Muscle layer of duodenum (tissue), 2 donors: Measurements from ENCODE around the gene FBRS.
A peak's percentile ranks its signal among the peaks of the same experiment; 100 is the strongest.
"Not testable (repeated sequence)": the region's sequence is repeated elsewhere in the genome, so short reads cannot be mapped to it uniquely, and the experiment has no call there.

ENCODE experiments used
- H3K27ac ChIP-seq: one replicate; pipeline ENCODE4 v1.7.0; 2013; ENCODE audit warnings: mild to moderate bottlenecking, low read length
- H3K27me3 ChIP-seq: one replicate; pipeline ENCODE4 v1.7.0; 2013; ENCODE audit warnings: low read depth, mild to moderate bottlenecking, control low read depth, low read length
- H3K36me3 ChIP-seq, 2 donors: one replicate each; pipeline ENCODE4 v1.7.0; 2013; ENCODE audit warnings: low read length in 2 of 2, control low read depth in 1 of 2, mild to moderate bottlenecking in 1 of 2; ENCODE audit not compliant: insufficient read depth in 2 of 2, control insufficient read depth in 1 of 2
- H3K4me1 ChIP-seq, 2 donors: one replicate each; pipeline ENCODE4 v1.7.0; 2013; ENCODE audit warnings: low read length in 2 of 2, mild to moderate bottlenecking in 2 of 2, control low read depth in 1 of 2, moderate library complexity in 1 of 2; ENCODE audit not compliant: insufficient read depth in 2 of 2, control insufficient read depth in 1 of 2
- H3K4me3 ChIP-seq, 2 donors: one replicate each; pipeline ENCODE4 v1.7.0; 2013; ENCODE audit warnings: low read length in 2 of 2, low read depth in 1 of 2, mild to moderate bottlenecking in 1 of 2
- H3K9me3 ChIP-seq, 2 donors: one replicate each; pipeline ENCODE4 v1.7.0; 2013; ENCODE audit warnings: low read length in 2 of 2, control low read depth in 1 of 2, mild to moderate bottlenecking in 1 of 2; ENCODE audit not compliant: control insufficient read depth in 1 of 2
- donor health status: healthy.

FBRS gene

GRCh38 chr16:30623536-30624283 is 34.5 kb upstream of the FBRS start:
- Histone ChIP-seq H3K27me3 (no peaks in the 10 kb centered on the region), H3K9me3 (no peaks in the 10 kb centered on the region), H3K4me1 (no peaks in the 10 kb centered on the region), H3K4me3 (no peak overlapping the region), H3K27ac (no peak overlapping the region), H3K36me3 (no peaks in the 10 kb centered on the region)

DNA sequence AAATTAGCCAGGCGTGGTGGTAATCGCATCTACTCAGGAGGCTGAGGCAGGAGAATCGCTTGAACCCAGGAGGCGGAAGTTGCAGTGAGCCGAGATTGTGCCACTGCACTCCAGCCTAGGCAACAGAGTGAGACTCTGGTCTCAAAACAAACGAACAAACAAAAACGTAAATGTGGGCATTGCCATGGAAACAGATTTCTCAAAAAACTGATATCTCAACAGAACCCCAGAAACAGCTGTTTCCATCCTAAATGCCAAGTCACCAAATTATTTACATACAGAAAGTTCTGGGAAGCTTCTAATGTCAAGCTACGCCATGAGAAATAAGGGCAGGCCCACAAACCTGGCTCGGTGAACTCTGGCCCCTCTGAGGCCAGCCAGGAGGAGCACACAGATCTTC is 32.0 kb upstream of the FBRS start:
- Histone ChIP-seq H3K36me3 (no peaks in the 10 kb centered on the region), H3K4me1 (no peaks in the 10 kb centered on the region), H3K4me3 (no peak overlapping the region), H3K27ac (no peak overlapping the region), H3K27me3 (no peaks in the 10 kb centered on the region), H3K9me3 (no peaks in the 10 kb centered on the region)

- H3K36me3 ChIP-seq = no peaks in the 10 kb centered on the region
- no peak overlapping the region for H3K27ac ChIP-seq
- no peaks in the 10 kb centered on the region for H3K27me3 ChIP-seq
- no peaks in the 10 kb centered on the region for H3K4me1 ChIP-seq
- H3K4me3 ChIP-seq = peak overlapping the region; percentile 12 to 23
- H3K9me3 ChIP-seq = no peaks in the 10 kb centered on the region
Observed at GRCh38 chr16:30628628-30629540, 29.3 kb upstream of the FBRS start.

DNA sequence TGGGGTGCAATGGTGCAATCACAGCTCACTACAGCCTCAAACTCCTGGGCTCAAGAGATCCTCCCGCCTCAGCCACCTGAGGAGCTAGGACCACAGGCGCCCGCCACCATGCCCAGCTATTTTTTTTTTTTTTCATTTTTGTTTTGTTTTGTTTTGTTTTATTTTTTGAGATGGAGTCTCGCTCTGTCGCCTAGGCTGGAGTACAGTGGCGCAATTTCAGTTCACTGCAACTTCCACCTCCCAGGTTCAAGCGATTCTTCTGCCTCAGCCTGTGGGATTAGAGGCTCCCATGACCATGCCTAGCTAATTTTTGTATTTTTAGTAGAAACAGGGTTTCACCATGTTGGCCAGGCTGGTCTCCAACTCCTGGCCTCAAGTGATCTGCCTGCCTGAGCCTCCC is 25.8 kb upstream of the FBRS start:
- H3K36me3 ChIP-seq, H3K4me3 ChIP-seq, H3K9me3 ChIP-seq, H3K27ac ChIP-seq, H3K4me1 ChIP-seq, H3K27me3 ChIP-seq: not testable (repeated sequence)

DNA sequence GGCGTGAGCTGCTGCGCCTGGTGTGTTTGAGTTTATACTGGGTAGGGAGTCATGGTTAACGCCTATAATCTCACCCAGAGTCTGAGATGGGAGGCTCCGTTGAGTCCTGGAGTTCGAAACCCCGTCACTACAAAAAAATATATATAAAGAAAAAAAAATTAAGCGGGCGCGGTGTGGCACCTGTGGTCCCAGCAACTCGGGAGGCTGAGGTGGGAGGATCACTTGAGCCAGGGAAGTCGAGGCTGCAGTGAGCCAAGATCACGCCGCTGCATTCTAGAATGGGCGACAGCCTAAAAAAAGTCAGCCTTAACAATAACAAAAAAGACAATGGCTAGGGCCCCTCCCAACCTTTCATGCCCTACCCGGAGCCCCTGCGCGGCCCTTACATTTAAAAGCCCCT is 24.7 kb upstream of the FBRS start:
- Histone ChIP-seq H3K27ac (peak overlapping the region; percentile 84), H3K4me1 (peaks cover 0 to 10% of the 10 kb centered on the region in 2 donors), H3K9me3 (no peaks in the 10 kb centered on the region), H3K4me3 (peak overlapping the region; percentile 67 to 78), H3K36me3 (no peaks in the 10 kb centered on the region), H3K27me3 (no peaks in the 10 kb centered on the region)

- Histone ChIP-seq H3K4me3 (no peak overlapping the region), H3K4me1 (peaks cover 0 to 10% of the 10 kb centered on the region in 2 donors), H3K36me3 (no peaks in the 10 kb centered on the region), H3K27me3 (no peaks in the 10 kb centered on the region), H3K9me3 (no peaks in the 10 kb centered on the region), H3K27ac (no peak overlapping the region)
Observed at GRCh38 chr16:30636599-30636998, 21.6 kb upstream of the FBRS start.

GRCh38 chr16:30637139-30637538 is 21.1 kb upstream of the FBRS start:
- not testable (repeated sequence) for H3K36me3 ChIP-seq, H3K27ac ChIP-seq, H3K4me3 ChIP-seq, H3K4me1 ChIP-seq, H3K27me3 ChIP-seq, H3K9me3 ChIP-seq

GRCh38 chr16:30637944-30638343 is 20.3 kb upstream of the FBRS start:
- H3K9me3 ChIP-seq = no peaks in the 10 kb centered on the region
- no peaks in the 10 kb centered on the region for H3K36me3 ChIP-seq
- no peak overlapping the region for H3K4me3 ChIP-seq
- H3K27me3 ChIP-seq = no peaks in the 10 kb centered on the region
- H3K4me1 ChIP-seq = peaks cover 0 to 10% of the 10 kb centered on the region in 2 donors
- no peak overlapping the region for H3K27ac ChIP-seq

GRCh38 chr16:30641378-30641982 is 16.8 kb upstream of the FBRS start:
- Histone ChIP-seq H3K9me3 (no peaks in the 10 kb centered on the region), H3K27me3 (no peaks in the 10 kb centered on the region), H3K4me1 (no peaks in the 10 kb centered on the region), H3K4me3 (no peak overlapping the region), H3K27ac (no peak overlapping the region), H3K36me3 (no peaks in the 10 kb centered on the region)

DNA sequence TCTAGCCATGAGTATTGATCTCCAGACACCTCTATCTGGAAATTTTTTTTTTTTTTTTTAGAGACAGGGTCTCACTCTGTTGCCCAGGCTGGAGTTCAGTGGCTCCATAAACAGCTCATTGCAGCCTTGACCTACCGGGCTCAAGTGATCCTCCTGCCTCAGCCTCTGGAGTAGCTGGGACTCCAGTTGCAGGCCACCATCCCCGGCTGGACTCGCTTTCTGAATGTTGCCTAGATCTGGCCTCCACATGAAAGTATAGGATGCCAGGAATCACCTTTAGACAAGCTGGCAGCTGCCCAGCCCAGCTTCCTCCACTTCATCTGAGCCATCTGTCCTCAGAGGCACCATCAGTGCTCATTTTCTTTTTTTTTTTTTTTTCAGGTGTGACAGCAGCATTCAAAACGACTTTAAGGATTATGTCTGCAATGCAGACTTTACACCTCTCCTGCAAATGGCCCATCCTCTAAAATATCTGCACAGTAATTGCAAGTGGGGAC is 13.8 kb upstream of the FBRS start:
- no peak overlapping the region for H3K27ac ChIP-seq
- H3K27me3 ChIP-seq = no peaks in the 10 kb centered on the region
- no peaks in the 10 kb centered on the region for H3K4me1 ChIP-seq
- no peak overlapping the region for H3K4me3 ChIP-seq
- H3K9me3 ChIP-seq = no peaks in the 10 kb centered on the region
- H3K36me3 ChIP-seq = no peaks in the 10 kb centered on the region

- Histone ChIP-seq H3K9me3 (no peaks in the 10 kb centered on the region), H3K4me1 (peaks cover 0 to 5% of the 10 kb centered on the region in 2 donors), H3K27me3 (no peaks in the 10 kb centered on the region), H3K4me3 (no peak overlapping the region), H3K27ac (no peak overlapping the region), H3K36me3 (no peaks in the 10 kb centered on the region)
Observed at GRCh38 chr16:30645727-30646126, 12.5 kb upstream of the FBRS start.
